Measurements from ENCODE around the gene PLA2G4B. TPM values are rescaled to one million over a fixed set of nuclear protein-coding genes. Genes with fewer than 3 reads are reported as not detected.
"Not testable (repeated sequence)": the region's sequence is repeated elsewhere in the genome, so short reads cannot be mapped to it uniquely, and the experiment has no call there.

Gene PLA2G4B
- total RNA-seq, 4 donors from 2014 or later: 1.8 to 8.7 (median 4.5) TPM

DNA sequence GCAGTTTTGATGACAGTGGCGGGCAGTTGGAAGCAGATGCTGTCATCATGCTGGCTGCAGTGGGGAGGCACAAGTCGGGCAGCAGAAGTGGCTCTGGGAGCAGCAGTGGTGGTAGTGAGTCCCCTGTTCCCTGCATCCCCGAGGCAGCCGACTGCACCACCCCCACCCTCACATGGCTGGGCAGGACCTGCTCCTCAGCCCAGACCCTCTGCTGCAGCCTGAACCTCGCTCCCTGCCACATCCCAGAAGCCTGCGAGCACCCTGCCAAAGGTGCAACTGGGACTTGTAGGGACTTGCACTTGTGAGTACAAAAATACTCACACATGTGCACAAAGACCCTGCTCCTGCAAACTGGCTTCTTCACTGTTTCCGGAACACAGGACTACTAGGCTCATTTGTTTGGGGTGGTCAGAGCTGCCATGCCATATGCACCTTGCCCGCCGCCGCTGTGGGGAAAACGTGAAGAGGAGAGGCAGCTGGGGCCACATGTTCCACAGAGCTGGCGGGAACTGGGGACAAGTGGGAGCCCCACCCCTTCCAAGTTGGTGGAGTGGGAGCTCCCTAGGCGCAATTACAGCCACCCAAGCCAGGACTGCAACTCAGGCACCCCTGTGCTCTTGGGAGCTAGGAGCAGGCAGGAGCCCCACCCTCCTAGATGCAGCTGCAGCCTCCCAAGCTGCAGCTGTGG lies 8.5 kb upstream of the PLA2G4B start:
- 94 to 96% methylated on average over 11 to 12 of the region's 13 CpGs for WGBS, 2 donors
- H3K36me3 ChIP-seq: peaks cover 0 to 51% (median 0%) of the 10 kb centered on the region in 3 donors
- H3K4me3 ChIP-seq: no peak overlapping the region
- H3K9me3 ChIP-seq: no peaks in the 10 kb centered on the region
- peaks cover 0 to 29% (median 7%) of the 10 kb centered on the region in 4 donors for H3K4me1 ChIP-seq
- DNase-seq (ENCODE audit: low spot score in 2 of 2): no peak
- H3K27me3 ChIP-seq: no peaks in the 10 kb centered on the region
- no peak for TF ChIP-seq POLR2A (IDR thresholded peaks at IDR 0.05)
- TF ChIP-seq, protein P1, sequence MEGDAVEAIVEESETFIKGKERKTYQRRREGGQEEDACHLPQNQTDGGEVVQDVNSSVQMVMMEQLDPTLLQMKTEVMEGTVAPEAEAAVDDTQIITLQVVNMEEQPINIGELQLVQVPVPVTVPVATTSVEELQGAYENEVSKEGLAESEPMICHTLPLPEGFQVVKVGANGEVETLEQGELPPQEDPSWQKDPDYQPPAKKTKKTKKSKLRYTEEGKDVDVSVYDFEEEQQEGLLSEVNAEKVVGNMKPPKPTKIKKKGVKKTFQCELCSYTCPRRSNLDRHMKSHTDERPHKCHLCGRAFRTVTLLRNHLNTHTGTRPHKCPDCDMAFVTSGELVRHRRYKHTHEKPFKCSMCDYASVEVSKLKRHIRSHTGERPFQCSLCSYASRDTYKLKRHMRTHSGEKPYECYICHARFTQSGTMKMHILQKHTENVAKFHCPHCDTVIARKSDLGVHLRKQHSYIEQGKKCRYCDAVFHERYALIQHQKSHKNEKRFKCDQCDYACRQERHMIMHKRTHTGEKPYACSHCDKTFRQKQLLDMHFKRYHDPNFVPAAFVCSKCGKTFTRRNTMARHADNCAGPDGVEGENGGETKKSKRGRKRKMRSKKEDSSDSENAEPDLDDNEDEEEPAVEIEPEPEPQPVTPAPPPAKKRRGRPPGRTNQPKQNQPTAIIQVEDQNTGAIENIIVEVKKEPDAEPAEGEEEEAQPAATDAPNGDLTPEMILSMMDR (IDR thresholded peaks at IDR 0.05): no peak
- no peak for TF ChIP-seq EP300 (IDR thresholded peaks at IDR 0.05)
- H3K27ac ChIP-seq: no peak overlapping the region

DNA sequence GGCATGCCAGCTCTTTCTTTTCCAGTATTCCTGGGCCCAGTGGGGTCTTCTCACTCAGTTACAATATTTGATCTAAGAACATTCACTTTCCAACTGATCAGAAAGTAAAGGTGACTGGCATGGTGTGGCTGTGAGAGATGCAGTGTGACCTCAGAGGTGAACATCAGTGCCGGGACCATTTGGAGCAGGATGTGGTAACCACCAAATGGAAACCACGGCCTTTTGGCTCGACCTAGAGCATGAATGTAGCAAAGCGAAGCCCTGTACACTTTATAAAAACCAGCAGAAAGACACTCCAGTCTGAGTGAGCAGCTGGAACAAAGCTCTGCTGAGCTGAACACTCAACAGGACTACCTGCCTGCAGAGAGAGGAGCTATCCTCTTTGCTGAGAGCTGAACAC lies 7.4 kb upstream of the PLA2G4B start:
- H3K4me3 ChIP-seq; H3K9me3 ChIP-seq; H3K27me3 ChIP-seq; DNase-seq (ENCODE audit: low spot score in 2 of 2); H3K27ac ChIP-seq: not testable (repeated sequence)
- 79 to 91% methylated on average over 4 of the region's 4 CpGs for WGBS, 2 donors
- Histone ChIP-seq H3K4me1 (peaks cover 0 to 29% (median 7%) of the 10 kb centered on the region in 4 donors), H3K36me3 (peaks cover 0 to 51% (median 3%) of the 10 kb centered on the region in 3 donors)

DNA sequence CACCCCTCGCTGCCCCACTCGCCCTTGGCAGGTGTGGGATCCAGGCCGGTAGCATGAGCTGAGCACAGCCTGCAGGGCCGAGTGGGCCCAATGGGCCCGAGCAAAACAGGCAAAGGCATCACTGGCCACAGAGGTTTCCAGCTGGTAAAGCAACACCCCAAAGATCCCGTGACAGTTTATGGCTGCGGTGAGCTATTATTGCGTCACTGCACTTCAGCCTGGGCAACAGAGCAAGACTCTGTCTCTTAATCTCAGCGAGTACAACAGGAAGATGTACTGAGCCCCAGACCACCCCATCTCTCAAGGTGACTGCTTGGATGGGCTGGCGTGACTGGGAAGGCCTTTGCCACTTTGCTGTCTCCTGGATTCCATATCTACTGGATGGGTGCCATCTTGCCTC lies 6.4 kb upstream of the PLA2G4B start:
- TF ChIP-seq, protein P1 (IDR thresholded peaks at IDR 0.05): no peak
- no peak for TF ChIP-seq EP300 (IDR thresholded peaks at IDR 0.05)
- TF ChIP-seq POLR2A (IDR thresholded peaks at IDR 0.05): no peak

DNA sequence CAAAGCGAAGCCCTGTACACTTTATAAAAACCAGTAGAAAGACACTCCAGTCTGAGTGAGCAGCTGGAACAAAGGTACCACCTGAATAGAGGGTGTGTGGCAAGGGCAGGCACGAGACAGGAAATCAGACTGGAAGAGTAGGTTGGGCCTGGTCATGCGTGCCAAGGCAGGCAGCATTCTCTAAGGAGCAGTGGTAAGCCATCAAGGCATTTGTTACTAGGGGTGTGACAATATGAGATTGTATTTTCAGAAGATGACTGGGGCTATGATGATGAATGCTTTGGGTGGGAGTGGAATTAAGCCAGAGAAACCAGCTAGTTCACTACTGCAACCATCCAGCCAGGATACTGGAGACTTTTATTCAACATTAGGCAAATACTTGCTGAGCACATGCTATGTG lies 5.8 kb upstream of the PLA2G4B start:
- 73 to 80% methylated on average over 3 of the region's 3 CpGs for WGBS, 2 donors
- TF ChIP-seq EP300 (IDR thresholded peaks at IDR 0.05): no peak
- Histone ChIP-seq H3K27me3 (no peaks in the 10 kb centered on the region), H3K4me3 (no peak overlapping the region), H3K9me3 (no peaks in the 10 kb centered on the region), H3K27ac (no peak overlapping the region), H3K4me1 (peaks cover 0 to 23% (median 2%) of the 10 kb centered on the region in 4 donors), H3K36me3 (peaks cover 0 to 66% (median 3%) of the 10 kb centered on the region in 3 donors)
- DNase-seq (ENCODE audit: low spot score in 2 of 2): no peak

More for the DNA sequence above, 6.4 kb upstream of the PLA2G4B start:
- DNase-seq (ENCODE audit: low spot score in 2 of 2): no peak
- 92 to 97% methylated on average over 10 of the region's 10 CpGs for WGBS, 2 donors
- H3K4me3 ChIP-seq: no peak overlapping the region
- H3K36me3 ChIP-seq: peaks cover 0 to 60% (median 3%) of the 10 kb centered on the region in 3 donors
- no peaks in the 10 kb centered on the region for H3K27me3 ChIP-seq
- H3K9me3 ChIP-seq: no peaks in the 10 kb centered on the region
- no peak overlapping the region for H3K27ac ChIP-seq
- peaks cover 0 to 27% (median 6%) of the 10 kb centered on the region in 4 donors for H3K4me1 ChIP-seq

DNA sequence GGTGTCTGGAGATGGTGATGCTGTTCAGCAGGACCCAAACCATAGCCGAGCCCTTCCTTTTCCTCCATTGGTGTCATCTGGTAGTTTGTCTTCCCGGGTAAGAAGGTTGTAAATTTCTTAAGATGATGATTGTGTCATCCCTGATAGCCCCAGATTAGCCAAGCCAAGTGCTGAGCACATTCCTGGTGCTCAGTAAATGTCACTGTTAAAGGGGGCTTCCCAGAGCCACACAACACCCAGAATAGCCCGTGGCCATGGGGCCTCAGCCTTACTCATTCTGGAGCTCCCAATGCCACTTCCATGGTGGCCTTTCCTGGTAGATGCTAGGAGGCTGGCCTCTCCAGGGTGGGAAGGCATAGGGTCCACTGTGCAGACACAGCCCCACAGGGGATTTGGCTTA lies 4.6 kb upstream of the PLA2G4B start:
- no peak overlapping the region for H3K4me3 ChIP-seq
- TF ChIP-seq, protein P1 (IDR thresholded peaks at IDR 0.05): no peak
- H3K27ac ChIP-seq: no peak overlapping the region
- no peak for DNase-seq (ENCODE audit: low spot score in 2 of 2)
- H3K27me3 ChIP-seq: no peaks in the 10 kb centered on the region
- WGBS, 2 donors: 76 to 82% methylated on average over 3 of the region's 3 CpGs
- peaks cover 0 to 79% (median 3%) of the 10 kb centered on the region in 3 donors for H3K36me3 ChIP-seq
- H3K4me1 ChIP-seq: peaks cover 0 to 14% (median under 1%) of the 10 kb centered on the region in 4 donors
- H3K9me3 ChIP-seq: no peaks in the 10 kb centered on the region

DNA sequence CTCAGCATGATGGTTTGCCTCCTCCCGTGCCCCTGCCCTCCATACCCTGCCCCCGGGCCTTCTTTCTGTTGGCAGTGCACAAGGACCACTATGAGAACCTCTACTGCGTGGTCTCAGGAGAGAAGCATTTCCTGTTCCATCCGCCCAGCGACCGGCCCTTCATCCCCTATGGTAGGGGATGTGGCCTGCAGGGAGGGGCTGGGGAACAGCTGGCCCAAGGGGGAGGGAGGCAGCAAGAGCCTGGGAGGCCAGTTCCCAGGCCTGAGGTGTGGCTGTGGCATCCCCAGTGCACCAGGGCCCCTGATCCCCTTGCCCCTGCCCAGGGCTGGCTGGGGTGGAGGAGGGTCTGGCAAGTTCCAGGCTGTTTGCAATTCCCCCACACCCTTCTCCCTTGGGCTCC lies 2.6 kb upstream of the PLA2G4B start:
- H3K4me1 ChIP-seq: peaks cover 0 to 5% (median 0%) of the 10 kb centered on the region in 4 donors
- no peak for DNase-seq (ENCODE audit: low spot score in 2 of 2)
- no peak overlapping the region for H3K4me3 ChIP-seq
- H3K36me3 ChIP-seq: peaks cover 0 to 85% (median 7%) of the 10 kb centered on the region in 3 donors
- 66 to 73% methylated on average over 6 of the region's 6 CpGs for WGBS, 2 donors
- H3K27ac ChIP-seq: no peak overlapping the region
- no peaks in the 10 kb centered on the region for H3K27me3 ChIP-seq
- TF ChIP-seq EP300 (IDR thresholded peaks at IDR 0.05) (no peak), POLR2A (IDR thresholded peaks at IDR 0.05) (no peak)
- TF ChIP-seq, protein P1 (IDR thresholded peaks at IDR 0.05): no peak
- no peaks in the 10 kb centered on the region for H3K9me3 ChIP-seq

All from tibial nerve (tissue), 4 donors.